PFSK-1 (cell line): ENCODE measurements around the gene APOH.

Source experiments
- POLR2AphosphoS5 ChIP-seq: IDR thresholded peaks from 2 replicates; pipeline ENCODE4 v1.6.1; 2012; ENCODE audit warnings: low read depth, mild to moderate bottlenecking, control low read depth, low read length, moderate library complexity
- SIN3A ChIP-seq: IDR thresholded peaks from 2 replicates; pipeline ENCODE4 v1.6.1; 2012; ENCODE audit warnings: mild to moderate bottlenecking, low read length, moderate library complexity, borderline replicate concordance; ENCODE audit not compliant: insufficient read depth
- TAF1 ChIP-seq: IDR thresholded peaks from 2 replicates; pipeline ENCODE4 v1.6.1; 2012; ENCODE audit warnings: low read length, control low read depth, borderline replicate concordance; ENCODE audit not compliant: insufficient read depth

- TF ChIP-seq POLR2AphosphoS5 (no peak), SIN3A (no peak), TAF1 (no peak)
Measured at GRCh38 chr17:66177048-66177447, 52.2 kb downstream of the APOH start.
